NCI-H1417 treated with DMSO at 0.1 percent for 48 hours (cell line): ENCODE measurements around the gene DMRT1.

Experiments used
- DNase-seq: peaks from one replicate; lab custom pipeline; 2025; lab: John Stamatoyannopoulos, UW

DMRT1 gene

DNA sequence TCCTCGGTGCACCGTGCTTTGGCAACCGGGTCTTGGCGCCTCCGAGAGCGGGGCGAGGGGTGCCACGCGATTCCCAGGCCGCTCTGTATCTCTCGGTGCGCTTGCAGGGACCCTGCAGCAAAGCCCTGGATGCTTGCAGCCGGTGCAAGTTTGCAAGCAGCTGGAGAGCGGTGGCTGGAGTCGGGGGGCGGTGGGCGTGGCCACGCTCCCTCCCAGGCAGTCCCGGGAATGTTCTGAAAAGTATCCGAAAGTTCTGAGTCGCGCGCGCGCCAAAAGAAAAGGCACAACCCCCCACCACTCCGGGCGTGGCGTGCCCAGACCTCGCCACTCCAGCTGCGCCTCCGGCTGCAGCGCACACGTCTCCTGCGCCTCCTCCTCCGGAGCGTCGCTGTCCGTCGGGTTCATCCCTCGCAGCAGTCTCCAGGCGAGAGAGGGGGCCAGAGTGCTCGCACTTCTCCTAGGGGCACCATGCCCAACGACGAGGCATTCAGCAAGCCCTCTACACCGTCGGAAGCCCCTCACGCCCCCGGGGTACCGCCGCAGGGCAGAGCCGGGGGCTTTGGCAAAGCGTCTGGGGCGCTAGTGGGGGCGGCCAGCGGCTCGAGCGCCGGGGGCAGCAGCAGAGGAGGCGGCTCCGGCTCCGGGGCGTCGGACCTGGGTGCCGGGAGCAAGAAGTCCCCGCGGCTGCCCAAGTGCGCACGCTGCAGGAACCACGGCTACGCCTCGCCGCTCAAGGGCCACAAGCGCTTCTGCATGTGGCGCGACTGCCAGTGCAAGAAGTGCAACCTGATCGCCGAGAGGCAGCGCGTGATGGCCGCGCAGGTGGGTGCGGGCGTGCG, at the start of gene DMRT1:
TSS of gene DMRT1 (plus strand) at position 327 of the 839 bp plus-strand sequence. CDS start at position 469, 142 bp downstream.
- no peak for DNase-seq

DNA sequence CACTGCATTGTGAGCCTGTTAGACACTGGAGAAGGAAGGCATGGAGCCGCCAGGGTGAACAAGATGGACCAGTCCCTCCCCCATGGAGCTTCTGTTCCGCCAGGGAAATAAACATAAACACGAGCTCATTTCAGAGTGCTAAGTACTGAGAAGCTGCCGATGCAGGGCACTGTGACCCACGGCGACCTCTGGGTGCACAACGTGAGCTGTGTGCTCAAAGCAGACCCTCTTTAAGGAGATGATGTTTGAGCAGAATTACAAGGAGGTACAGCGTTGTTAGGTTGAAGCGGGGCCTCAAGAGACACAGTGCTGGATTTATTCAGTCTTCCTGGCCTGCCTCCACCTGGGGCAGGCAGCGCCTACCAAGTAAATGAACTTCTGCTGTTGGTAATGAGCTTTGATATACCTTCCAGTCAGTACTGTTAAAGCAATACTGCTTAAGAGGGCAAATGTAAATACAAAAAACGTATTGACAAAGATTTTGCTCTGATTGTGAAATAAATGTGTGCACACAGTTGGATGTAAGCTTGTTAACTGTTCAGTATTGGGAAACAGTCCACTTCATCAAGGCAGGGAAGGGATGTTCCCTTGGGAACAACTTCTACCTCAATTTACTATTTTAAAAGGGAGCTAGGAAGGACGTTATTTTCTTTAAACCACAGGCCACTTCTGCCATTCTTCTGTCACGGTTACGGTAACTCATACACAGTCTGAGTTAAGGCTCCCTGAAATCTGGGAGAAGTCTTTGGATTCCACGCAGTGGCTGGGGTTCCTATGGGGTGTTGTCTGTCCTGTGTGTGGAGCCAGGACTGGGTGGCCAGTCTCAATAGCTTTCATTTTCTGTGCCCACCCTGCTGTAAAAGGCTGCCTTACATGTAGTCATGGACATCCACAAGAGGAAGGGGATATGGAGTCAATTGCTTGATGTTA, 48.9 kb upstream of the DMRT1 start:
- no peak for DNase-seq

DNA sequence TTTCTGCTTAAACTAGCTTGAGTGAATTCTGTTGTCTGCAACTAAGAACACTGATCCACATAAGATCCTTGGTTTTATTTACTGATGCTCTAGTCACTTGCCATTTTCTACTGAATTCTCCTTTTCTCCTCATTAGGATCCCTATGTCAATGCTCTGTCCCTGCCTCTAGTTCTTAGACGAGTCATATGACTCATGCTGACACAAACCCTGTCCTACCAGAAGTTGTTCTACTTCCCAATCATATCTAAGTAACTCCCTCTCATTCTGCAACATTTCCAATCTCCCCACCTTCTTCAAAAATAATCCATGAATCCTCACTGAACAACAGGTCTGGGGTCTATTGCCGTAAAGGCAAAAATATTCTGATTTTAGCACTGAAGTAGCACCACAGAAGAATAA, 47.1 kb upstream of the DMRT1 start:
- DNase-seq, result no peak

DNA sequence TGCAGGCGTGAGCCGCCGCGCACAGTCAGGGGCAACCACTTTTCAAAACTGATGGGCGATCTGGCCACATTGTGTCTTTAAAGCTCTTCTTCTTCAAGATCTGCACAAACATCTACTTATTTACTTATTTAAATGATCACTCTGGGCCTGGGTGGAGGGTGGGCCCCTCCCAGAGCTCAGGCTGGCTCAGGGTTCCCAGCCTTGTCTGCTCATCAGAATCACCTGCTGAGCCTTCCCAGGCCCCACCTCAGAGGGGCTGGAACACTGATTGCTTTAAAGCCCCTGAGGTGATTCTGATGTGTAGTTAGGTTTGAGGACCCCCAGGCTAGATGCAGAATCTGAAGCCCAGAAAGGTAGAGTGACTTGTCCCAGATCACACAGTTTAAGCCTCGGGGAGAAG, 45.6 kb upstream of the DMRT1 start:
- no peak for DNase-seq

- DNase-seq, result no peak
Measured at GRCh38 chr9:800591-801150, 40.8 kb upstream of the DMRT1 start.

- DNase-seq, result no peak
Measured at GRCh38 chr9:801399-802071, 40.0 kb upstream of the DMRT1 start.

GRCh38 chr9:804026-804425, 37.5 kb upstream of the DMRT1 start:
- DNase-seq, result no peak

DNA sequence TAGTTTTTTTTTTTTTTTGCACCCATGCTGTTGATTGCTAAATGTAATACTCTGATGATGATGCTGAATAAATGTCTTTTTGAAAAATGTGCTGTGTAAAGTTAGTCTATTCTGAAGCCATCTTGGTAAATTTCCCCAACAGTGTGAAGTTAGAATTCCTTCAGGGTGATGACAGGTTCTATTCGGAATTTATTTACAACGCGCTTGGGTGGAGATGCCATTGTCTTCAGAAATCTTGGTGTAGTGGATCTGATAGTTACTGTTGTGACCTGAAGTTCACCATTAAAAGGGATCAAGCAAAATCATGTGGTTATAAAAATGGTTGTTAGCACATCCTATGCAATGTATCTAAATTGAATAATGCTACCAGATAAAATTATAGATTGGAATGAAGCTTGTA, 36.3 kb upstream of the DMRT1 start:
- DNase-seq, result no peak

DNA sequence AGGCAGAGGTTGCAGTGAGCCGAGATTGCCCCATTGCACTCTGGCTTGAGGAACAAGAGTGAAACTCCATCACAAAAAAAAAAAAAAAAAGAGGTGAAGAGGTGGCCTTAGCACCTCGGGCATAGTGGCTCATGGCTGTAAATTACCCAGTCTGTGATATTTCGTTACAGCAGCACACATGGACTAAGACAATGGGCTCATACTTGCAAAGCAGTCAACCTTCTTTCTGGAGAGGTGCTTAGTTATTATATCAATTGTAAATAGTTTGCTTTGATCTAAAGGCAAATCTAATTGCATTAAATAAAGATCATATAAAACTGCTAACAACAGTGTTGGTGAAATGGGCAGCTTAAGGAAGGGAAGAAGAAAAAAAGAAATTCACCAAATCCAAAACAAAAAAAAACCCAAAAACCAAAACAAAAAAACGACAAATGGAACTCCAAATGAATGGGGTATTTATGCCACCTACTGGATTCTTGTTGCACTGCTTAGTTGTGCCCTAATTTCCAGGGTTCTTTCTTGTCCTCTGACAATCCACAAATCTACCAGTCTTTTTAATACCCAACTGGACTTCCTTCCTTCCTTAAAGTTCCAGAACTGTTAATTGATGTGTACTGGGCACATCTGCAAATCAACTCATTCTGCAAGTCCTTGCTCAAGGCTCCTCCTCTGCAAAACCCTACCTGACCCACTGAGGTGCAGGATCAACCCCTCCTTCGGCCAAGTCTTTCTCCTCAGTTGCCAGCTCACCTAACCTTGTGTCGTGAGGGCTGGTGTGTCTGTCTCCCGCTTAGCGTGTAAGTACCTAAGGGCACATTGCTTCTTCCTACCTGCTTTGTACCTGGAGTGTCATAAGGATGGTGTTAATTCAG, 35.0 kb upstream of the DMRT1 start:
- no peak for DNase-seq

GRCh38 chr9:811106-811531, 30.4 kb upstream of the DMRT1 start:
- DNase-seq, result no peak

DNA sequence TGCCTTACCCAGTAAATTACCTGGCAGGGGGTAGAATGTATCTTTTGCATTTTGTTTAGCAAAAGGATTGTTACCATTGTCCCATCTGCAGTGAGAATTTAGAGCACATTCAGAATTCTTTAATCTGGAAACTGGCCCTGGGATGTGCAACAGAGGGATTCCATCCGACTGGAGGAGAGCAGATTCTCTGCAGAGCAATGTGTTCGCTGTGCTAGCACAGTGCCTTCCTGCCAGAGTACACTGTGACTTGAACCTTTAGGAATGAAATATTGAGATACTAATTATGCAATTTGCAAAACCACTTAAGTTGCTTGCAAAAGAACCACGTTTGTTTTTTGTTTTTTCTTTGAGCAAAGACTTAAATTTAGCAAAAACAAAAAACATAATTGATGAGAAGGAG, 22.5 kb upstream of the DMRT1 start:
- DNase-seq, result no peak

DNA sequence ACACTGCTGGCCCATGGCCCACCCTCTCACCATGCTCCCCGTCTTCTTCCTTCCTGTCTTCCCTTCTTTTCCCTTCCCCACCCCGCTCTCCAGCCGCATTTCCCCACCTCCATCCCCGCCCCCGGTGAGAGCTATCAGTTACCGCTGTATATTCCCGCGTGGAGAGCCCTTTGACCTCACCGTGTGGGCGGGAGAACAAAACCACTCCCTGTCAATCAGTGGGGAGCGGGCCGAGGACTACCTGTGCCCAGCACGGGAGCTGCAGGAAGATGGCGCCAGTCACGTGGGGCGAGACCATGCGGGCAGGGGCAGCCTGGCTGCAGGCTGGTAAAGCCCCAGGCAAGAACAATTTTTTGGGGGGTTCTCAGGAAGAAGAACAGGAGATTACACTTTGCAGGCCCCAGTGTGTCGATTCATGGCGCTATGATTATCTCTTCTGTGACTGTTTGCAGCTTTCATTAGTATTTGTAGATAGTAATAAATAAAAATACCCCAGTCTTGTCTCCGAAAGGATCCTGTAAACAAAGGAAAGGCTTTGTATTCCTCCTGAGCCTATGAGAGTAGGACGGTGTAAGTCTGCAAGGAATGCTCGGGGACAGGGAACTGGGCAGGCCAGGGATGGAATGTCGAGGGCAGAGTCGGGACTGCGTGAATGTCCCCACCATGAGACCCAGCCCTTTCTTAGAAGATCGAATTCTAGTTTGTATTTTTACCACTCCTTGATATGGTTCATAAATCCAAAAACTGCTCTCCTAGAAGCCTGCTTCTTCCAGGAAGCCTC, 14.8 kb upstream of the DMRT1 start:
- no peak for DNase-seq

GRCh38 chr9:840343-840742, 1.2 kb upstream of the DMRT1 start:
- DNase-seq, result no peak

DNA sequence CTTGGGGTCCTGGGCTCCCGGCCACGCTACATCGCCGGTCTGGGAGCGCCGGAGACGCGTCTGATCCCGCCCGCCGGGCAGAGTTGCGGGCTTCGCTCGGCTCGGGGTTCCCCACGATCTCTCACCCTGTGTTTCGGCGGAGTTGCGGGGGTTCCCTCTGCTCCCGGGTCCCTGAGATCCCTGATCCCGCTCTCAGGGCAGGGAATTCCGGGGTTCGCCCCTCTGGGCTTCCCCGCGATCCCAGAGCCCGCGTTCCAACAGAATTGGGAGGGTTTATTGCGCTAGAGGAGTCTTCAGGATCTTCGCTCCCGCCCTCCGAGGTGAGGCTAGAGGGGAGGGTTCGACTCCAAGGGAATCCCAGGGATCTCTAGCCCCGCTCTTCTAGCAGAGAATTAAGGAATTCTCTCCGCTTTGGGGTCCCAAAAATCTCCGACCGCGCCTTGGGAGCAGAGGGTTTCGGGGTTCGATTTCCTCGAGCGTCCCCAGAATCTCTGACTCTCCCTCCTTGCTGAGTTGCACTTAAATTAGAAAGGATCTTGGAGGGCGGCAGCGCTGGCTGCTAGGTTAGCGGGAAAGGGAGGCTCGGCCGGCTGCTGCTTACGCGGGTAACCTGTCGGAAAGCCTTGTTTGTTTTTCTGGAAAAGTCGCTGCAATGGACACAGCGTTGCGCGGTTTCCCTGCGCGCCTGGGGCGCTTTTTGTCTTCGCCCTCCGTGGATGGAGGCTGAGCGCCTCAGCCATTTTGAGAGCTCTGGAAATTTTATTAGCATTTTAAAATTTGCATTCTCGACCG, 1.3 kb downstream of the DMRT1 start:
- no peak for DNase-seq

- no peak for DNase-seq
Measured at GRCh38 chr9:843427-843785, 1.9 kb downstream of the DMRT1 start.

DNA sequence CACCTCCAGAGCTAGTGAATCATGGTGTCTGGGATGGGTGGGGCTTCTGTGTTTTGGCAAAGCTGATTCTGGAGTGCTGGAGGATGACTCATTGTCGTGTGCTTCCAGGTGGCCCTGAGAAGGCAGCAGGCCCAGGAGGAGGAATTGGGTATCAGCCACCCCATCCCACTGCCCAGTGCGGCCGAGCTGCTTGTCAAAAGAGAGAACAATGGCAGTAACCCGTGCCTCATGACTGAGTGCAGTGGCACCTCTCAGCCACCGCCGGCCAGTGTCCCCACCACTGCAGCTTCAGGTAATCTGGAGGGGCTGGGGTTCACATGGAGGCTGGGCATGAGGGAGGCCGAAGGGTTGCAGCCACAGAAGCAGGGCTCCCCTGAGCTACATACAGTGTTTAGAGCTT, 5.4 kb downstream of the DMRT1 start:
- DNase-seq, result no peak

- DNase-seq, result no peak
Measured at GRCh38 chr9:847505-847904, 6.0 kb downstream of the DMRT1 start.

DNA sequence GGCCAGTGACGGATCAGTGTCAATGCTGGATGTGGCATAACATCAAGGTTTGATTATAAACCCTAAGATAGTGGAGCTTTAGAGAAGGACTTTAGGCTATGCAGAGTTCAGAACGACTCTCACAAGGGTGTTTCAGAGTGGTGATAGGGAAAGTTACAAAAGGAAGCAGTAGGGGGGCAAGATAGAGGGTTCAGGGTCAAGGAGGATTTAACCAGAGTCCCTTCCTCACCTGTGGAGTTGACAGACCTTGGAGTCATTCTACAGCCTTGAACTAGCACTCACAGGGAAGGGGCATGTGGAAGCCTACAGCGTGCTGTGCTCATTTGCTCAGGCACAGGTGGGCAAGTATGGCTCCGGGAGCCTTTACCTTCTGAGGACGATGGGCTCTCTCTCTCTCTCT, 7.9 kb downstream of the DMRT1 start:
- no peak for DNase-seq

- DNase-seq, result no peak
Measured at GRCh38 chr9:852539-852938, 11.0 kb downstream of the DMRT1 start.

DNA sequence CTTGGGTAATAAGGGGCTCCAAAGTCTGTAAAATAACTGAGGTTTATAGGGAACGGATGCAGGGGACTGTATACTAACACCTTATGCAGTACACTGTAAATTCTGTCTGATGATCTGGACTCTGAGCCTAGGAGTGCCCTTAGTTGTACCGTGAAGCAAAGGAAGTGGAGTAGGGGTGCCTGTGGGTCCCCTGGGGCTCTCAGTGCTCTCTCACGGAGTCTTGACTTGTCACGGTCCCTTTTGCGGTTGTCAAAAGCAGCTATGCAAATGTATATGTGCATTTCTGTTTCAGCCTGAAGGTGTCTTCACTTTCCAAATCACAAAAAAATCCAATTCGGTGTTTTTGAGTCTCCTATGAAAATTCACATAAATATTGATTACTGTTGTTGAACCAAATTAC, 17.8 kb downstream of the DMRT1 start:
- DNase-seq, result no peak
